Large intestine (tissue), 3 donors: ENCODE results near the gene PKIG. TPM values are rescaled to one million over a fixed set of nuclear protein-coding genes. Genes with fewer than 3 reads are reported as not detected.

Experiments used
- DNase-seq, 2 donors: peaks; one replicate each; pipeline versions ENCODE4 v3.0.0 to v3.0.0-alpha.2; 2013
- H3K27ac ChIP-seq: one replicate; pipeline ENCODE4 v1.5.1; 2013; ENCODE audit warnings: low read length
- H3K27me3 ChIP-seq: 2 replicates; pipeline ENCODE4 v1.6.1; 2013; ENCODE audit warnings: low read length; ENCODE audit not compliant: control insufficient read depth, insufficient read depth
- H3K36me3 ChIP-seq: 2 replicates; pipeline ENCODE4 v1.6.1; 2013; ENCODE audit warnings: low read length; ENCODE audit not compliant: control insufficient read depth, insufficient read depth
- H3K4me1 ChIP-seq: one replicate; pipeline ENCODE4 v1.6.1; 2013; ENCODE audit warnings: low read length; ENCODE audit not compliant: control insufficient read depth, insufficient read depth
- H3K4me3 ChIP-seq: one replicate; pipeline ENCODE4 v1.5.1; 2013; ENCODE audit warnings: low read length
- H3K9me3 ChIP-seq: one replicate; pipeline ENCODE4 v1.6.1; 2013; ENCODE audit warnings: mild to moderate bottlenecking, low read depth, low read length, moderate library complexity; ENCODE audit not compliant: control insufficient read depth
- WGBS: methylation state at CpG from one replicate; pipeline ENCODE4 v1.1.5; 2013; ENCODE audit warnings: low lambda C conversion rate; ENCODE audit not compliant: insufficient coverage; 5-methylcytosine and 5-hydroxymethylcytosine counted together
- polyA plus RNA-seq: library from polyadenylated mRNA; unstranded; fragments of 120-200 nt; gene quantifications from one replicate; pipeline ENCODE4 v1.2.1, GENCODE V29; 2013

Gene PKIG
- polyA plus RNA-seq, 1 donor, result 46.5 TPM

DNA sequence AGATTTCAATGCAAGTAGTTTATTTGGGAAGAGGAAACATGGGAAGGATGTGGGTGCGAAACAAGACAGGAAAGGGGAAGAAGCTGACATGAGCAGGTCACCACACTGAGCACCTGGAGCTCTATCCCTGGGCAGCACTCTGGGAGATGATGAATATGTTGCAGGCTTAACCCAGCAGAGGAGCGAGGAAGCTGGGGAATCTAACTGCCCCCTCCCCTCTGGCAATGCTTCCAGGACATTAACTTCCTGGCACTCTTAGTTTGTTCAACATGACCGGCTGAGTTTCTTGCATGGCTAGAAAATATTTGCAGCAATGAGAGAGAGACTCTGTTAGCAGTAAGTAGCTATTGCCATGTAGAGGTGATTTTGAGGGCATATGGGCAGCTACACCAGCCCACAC, 74.1 kb downstream of the PKIG start:
- peaks cover 10% of the 10 kb centered on the region for H3K27me3 ChIP-seq
- H3K4me3 ChIP-seq, result no peak overlapping the region
- H3K4me1 ChIP-seq, result no peaks in the 10 kb centered on the region
- no peak for DNase-seq
- WGBS, result 89% methylated on average over 1 of the region's 3 CpGs
- no peaks in the 10 kb centered on the region for H3K9me3 ChIP-seq
- H3K36me3 ChIP-seq, result no peaks in the 10 kb centered on the region
- H3K27ac ChIP-seq, result no peak overlapping the region

DNA sequence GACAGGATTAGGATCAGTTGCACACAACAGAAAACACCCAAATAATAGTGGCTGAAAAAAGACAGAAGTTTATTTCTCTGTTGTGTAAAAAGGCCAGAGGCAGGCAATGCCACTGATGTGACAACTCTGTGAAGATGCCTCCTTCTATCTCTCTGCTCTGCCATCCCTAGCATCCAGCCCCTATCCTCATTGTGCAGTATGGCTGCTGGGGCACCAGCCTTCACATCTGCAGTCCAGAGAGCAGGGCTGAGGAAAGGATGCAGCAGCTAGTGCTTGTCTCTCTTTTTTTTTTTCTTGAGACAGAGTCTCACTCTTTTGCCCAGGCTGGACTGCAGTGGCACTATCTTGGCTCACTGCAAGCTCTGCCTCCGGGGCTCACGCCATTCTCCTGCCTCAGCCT, 75.5 kb downstream of the PKIG start:
- WGBS, result no CpG with 5 or more reads among the region's 2 CpGs
- Histone ChIP-seq H3K9me3 (no peaks in the 10 kb centered on the region), H3K27ac (no peak overlapping the region), H3K4me3 (no peak overlapping the region), H3K36me3 (no peaks in the 10 kb centered on the region), H3K4me1 (no peaks in the 10 kb centered on the region), H3K27me3 (peaks cover 10% of the 10 kb centered on the region)
- no peak for DNase-seq

DNA sequence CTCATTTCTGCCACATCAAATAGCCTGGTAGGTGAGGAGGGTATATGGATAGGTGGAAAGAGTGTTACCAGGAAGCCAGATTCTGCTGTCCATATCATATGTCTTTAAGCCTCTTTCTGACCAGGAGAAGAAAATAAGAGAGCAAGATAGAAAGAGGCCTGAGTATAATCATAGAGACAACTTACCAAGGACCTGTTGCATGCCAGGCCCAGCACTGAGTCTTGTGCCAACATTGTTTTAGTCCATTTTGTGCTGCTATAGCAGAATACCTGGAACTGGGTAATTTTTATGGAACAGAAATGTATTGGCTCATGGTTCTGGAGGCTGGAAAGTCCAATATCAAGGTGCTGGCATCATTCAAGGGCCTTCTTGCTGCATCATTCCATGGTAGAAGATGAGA, 76.4 kb downstream of the PKIG start:
- no peak for DNase-seq

DNA sequence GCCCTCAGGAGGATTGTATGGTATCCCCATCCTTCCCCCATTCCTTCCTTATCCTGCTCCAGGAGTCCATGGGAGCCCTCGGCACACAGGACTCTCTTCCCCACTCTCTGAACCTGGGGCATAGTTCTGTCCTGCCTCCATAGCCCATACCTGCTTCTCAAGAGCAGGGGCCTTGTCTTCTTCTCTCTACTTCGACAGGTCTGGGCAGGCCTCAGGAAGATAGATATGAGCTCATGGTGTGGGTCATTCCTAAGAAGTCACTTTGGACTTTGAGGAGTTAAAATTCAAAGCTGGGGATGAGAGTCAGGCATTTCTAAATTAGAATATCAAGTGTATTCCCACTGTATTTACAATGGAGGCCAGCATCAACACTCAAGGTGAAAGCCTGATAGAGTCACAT, 77.6 kb downstream of the PKIG start:
- no peaks in the 10 kb centered on the region for H3K9me3 ChIP-seq
- no peaks in the 10 kb centered on the region for H3K4me1 ChIP-seq
- no peak for DNase-seq
- H3K27me3 ChIP-seq, result peaks cover 2% of the 10 kb centered on the region
- no peak overlapping the region for H3K4me3 ChIP-seq
- H3K36me3 ChIP-seq, result no peaks in the 10 kb centered on the region
- H3K27ac ChIP-seq, result no peak overlapping the region
- WGBS, result no CpG with 5 or more reads among the region's 2 CpGs

More for the DNA sequence above, 76.4 kb downstream of the PKIG start:
- Histone ChIP-seq H3K9me3 (no peaks in the 10 kb centered on the region), H3K4me3 (no peak overlapping the region), H3K36me3 (no peaks in the 10 kb centered on the region), H3K27ac (no peak overlapping the region), H3K27me3 (peaks cover 7% of the 10 kb centered on the region), H3K4me1 (no peaks in the 10 kb centered on the region)

DNA sequence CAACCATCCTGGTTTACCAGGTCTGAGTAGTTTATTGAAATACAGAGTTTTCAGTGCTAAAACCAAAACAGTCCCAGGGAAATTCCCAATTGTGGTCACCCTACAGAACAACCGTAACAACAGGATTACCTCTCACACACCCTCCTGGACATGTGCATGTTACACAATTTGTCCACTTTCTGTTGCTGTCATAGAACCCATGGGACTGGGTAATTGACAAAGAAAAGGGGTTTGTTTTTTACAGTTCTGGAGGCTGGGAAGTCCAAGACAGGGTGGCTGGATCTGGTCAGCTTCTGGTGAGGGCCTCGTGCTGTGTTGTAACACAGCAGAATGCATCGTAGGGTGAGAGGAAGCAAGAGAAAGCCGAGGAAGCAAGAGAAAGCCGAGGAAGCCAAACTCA, 78.2 kb downstream of the PKIG start:
- no peak overlapping the region for H3K4me3 ChIP-seq
- no peak for DNase-seq
- no peak overlapping the region for H3K27ac ChIP-seq
- no peaks in the 10 kb centered on the region for H3K36me3 ChIP-seq
- no peaks in the 10 kb centered on the region for H3K9me3 ChIP-seq
- WGBS, result no CpG with 5 or more reads among the region's 5 CpGs
- H3K27me3 ChIP-seq, result no peaks in the 10 kb centered on the region
- no peaks in the 10 kb centered on the region for H3K4me1 ChIP-seq

DNA sequence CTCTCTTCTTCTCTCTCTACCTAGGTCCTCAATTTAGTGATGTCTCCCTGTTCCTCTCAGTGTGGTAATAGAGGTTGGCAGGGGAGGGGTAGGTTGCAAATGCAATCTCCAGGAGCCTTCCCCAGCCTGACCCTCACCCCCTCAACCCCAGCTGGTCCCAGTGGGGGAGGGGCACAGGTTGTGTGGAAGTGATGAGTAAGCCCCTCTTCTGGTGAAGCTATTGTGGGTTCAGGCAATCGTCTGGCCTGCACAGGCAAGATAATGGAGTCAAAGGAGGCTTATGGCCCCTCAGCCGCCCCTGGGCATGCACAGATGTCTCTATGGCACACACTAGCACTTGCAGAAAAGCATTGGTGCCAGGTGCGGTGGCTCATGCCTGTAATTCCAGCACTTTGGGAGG, 79.9 kb downstream of the PKIG start:
- Histone ChIP-seq H3K9me3 (no peaks in the 10 kb centered on the region), H3K4me1 (no peaks in the 10 kb centered on the region), H3K27me3 (no peaks in the 10 kb centered on the region), H3K27ac (no peak overlapping the region), H3K4me3 (no peak overlapping the region), H3K36me3 (no peaks in the 10 kb centered on the region)
- no CpG with 5 or more reads among the region's 3 CpGs for WGBS
- no peak for DNase-seq

DNA sequence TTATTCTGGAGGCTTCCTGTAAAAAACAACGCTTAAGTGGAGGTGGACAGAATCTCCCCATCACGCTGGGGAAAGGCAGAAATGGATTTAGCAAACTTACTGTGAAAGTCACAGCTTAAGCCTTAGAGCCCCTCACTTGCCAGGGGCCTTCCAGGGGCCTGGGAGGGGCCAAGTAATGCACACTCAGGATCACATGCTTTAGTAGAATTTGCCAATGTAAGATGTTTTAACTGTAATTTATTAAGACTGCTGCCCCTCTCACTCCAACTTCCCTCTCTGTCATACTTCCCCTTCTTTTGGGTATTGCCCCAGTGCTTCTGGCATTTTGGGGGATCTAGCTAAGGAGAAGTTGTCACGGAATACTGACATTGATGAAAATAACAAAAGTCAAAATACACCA, 81.8 kb downstream of the PKIG start:
- Histone ChIP-seq H3K27me3 (no peaks in the 10 kb centered on the region), H3K36me3 (no peaks in the 10 kb centered on the region), H3K4me1 (no peaks in the 10 kb centered on the region), H3K4me3 (no peak overlapping the region), H3K27ac (no peak overlapping the region), H3K9me3 (no peaks in the 10 kb centered on the region)
- no peak for DNase-seq
- WGBS, result 93% methylated on average over 3 of the region's 3 CpGs

DNA sequence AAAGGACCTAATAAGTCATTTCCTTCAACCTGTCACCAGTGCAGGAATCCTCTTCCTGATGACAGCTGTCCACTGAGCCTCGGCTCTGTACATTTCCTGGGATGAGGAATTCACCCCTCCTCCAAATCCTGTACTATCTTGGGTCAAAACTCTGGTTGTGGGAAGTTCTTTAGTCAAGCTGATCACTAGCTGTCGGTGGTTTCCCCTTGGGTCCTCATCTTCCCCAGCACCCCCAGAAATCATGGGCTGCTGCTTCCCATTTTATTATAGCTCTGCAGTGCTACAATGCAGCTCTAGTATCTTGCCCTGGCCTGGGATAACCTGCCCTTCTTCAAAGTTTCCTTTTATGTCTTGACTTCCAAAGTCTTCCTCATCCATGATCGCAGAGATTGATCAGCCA, 83.7 kb downstream of the PKIG start:
- H3K4me1 ChIP-seq, result no peaks in the 10 kb centered on the region
- no peaks in the 10 kb centered on the region for H3K9me3 ChIP-seq
- no peak overlapping the region for H3K4me3 ChIP-seq
- DNase-seq, result no peak
- H3K27ac ChIP-seq, result no peak overlapping the region
- 100% methylated on average over 1 of the region's 3 CpGs for WGBS
- H3K36me3 ChIP-seq, result no peaks in the 10 kb centered on the region
- no peaks in the 10 kb centered on the region for H3K27me3 ChIP-seq

Other genes with a start within 250 kb of the PKIG start
- gene R3HDML, start 245.5 kb upstream of the PKIG start, polyA plus RNA-seq, result 0.04 TPM
- 259 TPM for gene HNF4A, start 226.9 kb upstream of the PKIG start, polyA plus RNA-seq
- 10.0 TPM for gene TTPAL, start 106.7 kb upstream of the PKIG start, polyA plus RNA-seq
- 69.2 TPM for gene SERINC3, start 60.5 kb upstream of the PKIG start, polyA plus RNA-seq
- gene ADA, start 69.1 kb downstream of the PKIG start, polyA plus RNA-seq, result 7.3 TPM
- gene CCN5, start 132.8 kb downstream of the PKIG start, polyA plus RNA-seq, result 0.09 TPM
- gene KCNK15, start 163.3 kb downstream of the PKIG start, polyA plus RNA-seq, result 0.21 TPM
- 4.1 TPM for gene RIMS4, start 228.0 kb downstream of the PKIG start, polyA plus RNA-seq